Endodermal cell (in vitro differentiated cells): ENCODE measurements around the gene ADGRL4. TPM values are rescaled to one million over a fixed set of nuclear protein-coding genes. Genes with fewer than 3 reads are reported as not detected.

Source experiments
- DNase-seq: peaks from one replicate; pipeline ENCODE4 v3.0.0-alpha.2; 2017
- H3K27ac ChIP-seq: 2 replicates; pipeline ENCODE4 v1.5.1; 2013; ENCODE audit warnings: mild to moderate bottlenecking, low read depth, low read length, moderate library complexity
- H3K27me3 ChIP-seq: 2 replicates; pipeline ENCODE4 v1.6.1; 2013; ENCODE audit warnings: mild to moderate bottlenecking, low read length, moderate library complexity; ENCODE audit not compliant: insufficient read depth, control insufficient read depth, poor library complexity, severe bottlenecking
- H3K36me3 ChIP-seq: 2 replicates; pipeline ENCODE4 v1.7.0; 2013; ENCODE audit warnings: mild to moderate bottlenecking, low read length, moderate library complexity; ENCODE audit not compliant: control insufficient read depth, insufficient read depth
- H3K4me1 ChIP-seq: one replicate; pipeline ENCODE4 v1.7.0; 2013; ENCODE audit warnings: low read length; ENCODE audit not compliant: control insufficient read depth, insufficient read depth
- H3K4me3 ChIP-seq: 2 replicates; pipeline ENCODE4 v1.5.1; 2013; ENCODE audit warnings: mild to moderate bottlenecking, low read length, moderate library complexity
- H3K9ac ChIP-seq: 2 replicates; pipeline ENCODE4 v1.6.1; 2013; ENCODE audit warnings: mild to moderate bottlenecking, low read length, moderate library complexity; ENCODE audit not compliant: poor library complexity, severe bottlenecking; ENCODE audit errors: extremely low read depth
- H3K9me3 ChIP-seq: 2 replicates; pipeline ENCODE4 v1.6.1; 2013; ENCODE audit warnings: mild to moderate bottlenecking, low read length, moderate library complexity; ENCODE audit not compliant: control insufficient read depth
- H3K27ac Mint-ChIP-seq: 2 replicates; pipeline ENCODE4 v1.8.0; 2020; ENCODE audit warnings: mixed read lengths
- H3K27me3 Mint-ChIP-seq: 2 replicates; pipeline ENCODE4 v1.8.0; 2021; ENCODE audit warnings: mild to moderate bottlenecking, mixed read lengths; ENCODE audit not compliant: insufficient read depth
- H3K36me3 Mint-ChIP-seq: 2 replicates; pipeline ENCODE4 v1.8.0; 2020; ENCODE audit warnings: low read depth, mixed read lengths
- H3K4me1 Mint-ChIP-seq: 2 replicates; pipeline ENCODE4 v1.8.0; 2020; ENCODE audit warnings: mixed read lengths
- H3K4me3 Mint-ChIP-seq: 2 replicates; pipeline ENCODE4 v1.8.0; 2020; ENCODE audit warnings: mild to moderate bottlenecking, moderate library complexity, mixed read lengths
- H3K9me3 Mint-ChIP-seq: 2 replicates; pipeline ENCODE4 v1.8.0; 2020; ENCODE audit warnings: mild to moderate bottlenecking, mixed read lengths
- CTCF ChIP-seq: fragments of 200-600 bp; sonication (generic); conservative IDR thresholded peaks from 2 replicates; pipeline ENCODE4 v1.5.0; 2021; ENCODE audit warnings: antibody characterized with exemption, mild to moderate bottlenecking
- WGBS, 2 experiments: methylation state at CpG; one replicate each; pipeline versions ENCODE4 v1.1.5 to v1.1.7; 2013; ENCODE audit warnings: missing lambda C conversion rate in 2 of 2, mixed read lengths in 1 of 2; ENCODE audit not compliant: insufficient coverage in 1 of 2, insufficient read length in 1 of 2; 5-methylcytosine and 5-hydroxymethylcytosine counted together
- total RNA-seq, 2 donors: library from RNA; stranded (reverse); fragmentation: NEBNext Ultra II Directional in 1 of 2; extraction: Animal tissue kit (Norgen Biotek cat#: 25700) in 1 of 2; gene quantifications; 2 replicates in 1 of 2; 3 replicates in 1 of 2; pipeline ENCODE4 v1.2.1, GENCODE V29; 2021

ADGRL4 gene
- total RNA-seq, 2 donors from 2014 or later: 0.44 TPM

- no peaks in the 10 kb centered on the region for H3K9me3 Mint-ChIP-seq
- no peaks in the 10 kb centered on the region for H3K27me3 Mint-ChIP-seq
- Histone ChIP-seq H3K36me3 (no peaks in the 10 kb centered on the region), H3K9me3 (no peaks in the 10 kb centered on the region), H3K27me3 (no peaks in the 10 kb centered on the region), H3K9ac (no peak overlapping the region), H3K27ac (no peak overlapping the region), H3K4me3 (no peak overlapping the region), H3K4me1 (no peaks in the 10 kb centered on the region)
- no peak for TF ChIP-seq CTCF
- H3K36me3 Mint-ChIP-seq: no peaks in the 10 kb centered on the region
- no peak for DNase-seq
- H3K4me1 Mint-ChIP-seq: no peaks in the 10 kb centered on the region
- H3K4me3 Mint-ChIP-seq: no peak overlapping the region
- no peak overlapping the region for H3K27ac Mint-ChIP-seq
- WGBS, 2 experiments: 43% methylated on average over 2 of the region's 2 CpGs; no CpG with 5 or more reads in 1 of the 2 experiments
Measured at GRCh38 chr1:78958711-78959110, 47.8 kb downstream of the ADGRL4 start.

GRCh38 chr1:78950826-78951225 is 55.7 kb downstream of the ADGRL4 start:
- H3K27me3 Mint-ChIP-seq: no peaks in the 10 kb centered on the region
- TF ChIP-seq CTCF: no peak

GRCh38 chr1:78949227-78949626 is 57.3 kb downstream of the ADGRL4 start:
- no peaks in the 10 kb centered on the region for H3K4me1 Mint-ChIP-seq
- 80 to 100% methylated on average over 1 of the region's 2 CpGs for WGBS, 2 experiments
- H3K36me3 Mint-ChIP-seq: no peaks in the 10 kb centered on the region
- no peak overlapping the region for H3K9ac ChIP-seq
- H3K9me3 ChIP-seq: no peaks in the 10 kb centered on the region
- no peak overlapping the region for H3K27ac ChIP-seq
- no peak for TF ChIP-seq CTCF
- no peak for DNase-seq
- H3K9me3 Mint-ChIP-seq: no peaks in the 10 kb centered on the region
- H3K4me3 Mint-ChIP-seq: no peak overlapping the region
- H3K4me3 ChIP-seq: no peak overlapping the region
- H3K36me3 ChIP-seq: no peaks in the 10 kb centered on the region
- H3K27ac Mint-ChIP-seq: no peak overlapping the region
- H3K27me3 Mint-ChIP-seq: no peaks in the 10 kb centered on the region
- no peaks in the 10 kb centered on the region for H3K4me1 ChIP-seq
- H3K27me3 ChIP-seq: no peaks in the 10 kb centered on the region

More at GRCh38 chr1:78950826-78951225, 55.7 kb downstream of the ADGRL4 start:
- H3K9me3 ChIP-seq: no peaks in the 10 kb centered on the region
- H3K9ac ChIP-seq: no peak overlapping the region
- H3K27me3 ChIP-seq: no peaks in the 10 kb centered on the region
- no peaks in the 10 kb centered on the region for H3K36me3 Mint-ChIP-seq
- H3K4me3 Mint-ChIP-seq: no peak overlapping the region
- no peaks in the 10 kb centered on the region for H3K9me3 Mint-ChIP-seq
- no peaks in the 10 kb centered on the region for H3K4me1 Mint-ChIP-seq
- DNase-seq: no peak
- no peak overlapping the region for H3K27ac Mint-ChIP-seq
- no peaks in the 10 kb centered on the region for H3K36me3 ChIP-seq
- WGBS, 2 experiments: 85 to 100% methylated on average over 2 of the region's 2 CpGs
- H3K4me1 ChIP-seq: no peaks in the 10 kb centered on the region
- no peak overlapping the region for H3K4me3 ChIP-seq
- H3K27ac ChIP-seq: no peak overlapping the region
